C4-2B (cell line): ENCODE data around the gene CFHR3.
"Not testable (repeated sequence)": the region's sequence is repeated elsewhere in the genome, so short reads cannot be mapped to it uniquely, and the experiment has no call there.

ENCODE experiments used
- CTCF ChIP-seq: fragments of 450-650 bp; conservative IDR thresholded peaks from 2 replicates; pipeline ENCODE4 v1.5.1; 2017; ENCODE audit warnings: mild to moderate bottlenecking
- ZFX ChIP-seq: fragments of 450-650 bp; IDR thresholded peaks from 2 replicates; pipeline ENCODE4 v1.6.1; 2017

GRCh38 chr1:196801920-196802319, 27.3 kb downstream of the CFHR3 start:
- TF ChIP-seq CTCF, ZFX: not testable (repeated sequence)
